Head of caudate nucleus (tissue), 42 donors: ENCODE data around the gene CEBPZOS.
"Not testable (repeated sequence)": the region's sequence is repeated elsewhere in the genome, so short reads cannot be mapped to it uniquely, and the experiment has no call there.

Experiments used
- DNase-seq, 42 donors: peaks; one replicate each; pipeline versions ENCODE4 v3.0.0 to v3.0.0-alpha.2; 2020 to 2021; ENCODE audit warnings: mixed read lengths in 7 of 42
- intact Hi-C: fragments of 100-400 bp; cut with DNase I; formaldehyde crosslinking; loops from one replicate; pipeline ENCODE4 v1.15.0; 2022

CEBPZOS gene

DNA sequence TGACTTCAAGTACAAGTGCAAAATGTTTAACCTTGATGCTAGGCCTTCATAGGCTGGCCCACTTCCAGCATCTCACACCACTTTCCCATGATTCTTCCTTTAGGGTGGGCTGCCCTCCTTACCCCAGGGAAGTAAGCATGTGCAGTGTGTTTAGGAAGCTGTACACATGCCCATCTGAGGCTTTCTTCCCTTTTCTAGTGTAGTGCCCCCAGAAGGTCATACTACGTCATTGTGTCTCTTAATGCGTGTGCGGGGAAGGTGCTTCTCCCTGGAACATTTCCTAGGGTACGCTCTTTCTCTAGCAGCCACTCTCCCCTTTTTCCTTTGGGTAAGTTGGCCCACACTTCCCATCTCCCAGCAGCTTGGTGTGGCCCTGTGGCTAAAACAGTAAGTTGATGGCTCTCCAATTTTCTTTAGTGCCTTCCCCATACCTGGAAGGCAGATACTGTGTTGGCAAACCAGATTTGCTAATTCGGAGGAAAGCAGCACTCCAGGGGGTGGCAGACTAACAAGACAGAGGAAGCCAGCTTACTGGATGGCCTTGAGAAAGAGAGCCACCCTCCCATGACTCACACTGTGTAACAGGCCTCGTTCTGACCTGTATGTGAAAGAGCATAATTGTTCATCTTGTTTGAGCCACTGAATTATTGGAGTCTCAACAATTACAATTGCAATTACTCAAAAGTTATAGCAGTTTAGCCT is 6.7 kb upstream of the CEBPZOS start:
- DNase-seq: peak in 6 of 42 donors; percentile 7 to 43 (median 25)
- intact Hi-C loops: no loop called here

DNA sequence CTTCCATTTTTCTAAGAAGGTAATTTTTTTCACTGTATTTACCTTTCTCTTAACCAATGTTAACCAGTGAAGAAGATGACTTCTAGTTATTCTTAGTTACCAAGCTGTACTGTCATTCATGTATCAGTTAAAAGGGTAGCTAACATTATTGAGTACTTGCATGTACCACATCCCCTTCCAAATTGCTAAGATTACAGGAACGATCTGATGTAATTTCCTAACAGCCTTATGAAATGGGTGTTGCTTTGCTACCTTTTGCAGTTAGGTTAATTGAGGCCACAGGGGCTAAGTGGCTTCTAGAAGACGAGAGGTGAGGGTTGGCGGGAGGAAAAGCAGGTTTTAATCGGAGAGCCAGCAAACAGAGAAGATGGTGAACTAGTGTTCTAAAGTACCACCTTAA is 6.0 kb upstream of the CEBPZOS start:
- intact Hi-C loops: no loop called here

DNA sequence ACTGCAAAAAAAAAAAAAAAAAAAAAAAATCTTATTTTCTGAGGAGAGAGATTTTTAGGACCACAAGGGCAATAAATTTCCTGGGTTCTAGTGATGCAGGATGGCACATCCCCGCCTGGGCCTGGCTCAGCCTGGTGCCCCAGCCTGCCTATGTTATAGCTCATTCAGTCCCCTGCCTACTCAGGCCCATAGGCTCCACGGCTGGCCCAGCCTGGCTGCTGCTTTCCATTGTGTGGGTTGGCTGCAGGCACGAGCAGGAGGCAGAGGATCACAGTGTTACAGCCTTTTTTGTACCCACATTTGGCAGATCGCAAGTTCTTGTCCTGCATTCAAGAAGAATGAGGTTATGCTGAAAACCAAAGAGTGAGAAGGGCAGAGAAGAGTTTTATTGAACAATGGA is 5.0 kb upstream of the CEBPZOS start:
- intact Hi-C loops: no loop called here
- DNase-seq: no peak

More for the DNA sequence above, 6.0 kb upstream of the CEBPZOS start:
- DNase-seq: no peak

DNA sequence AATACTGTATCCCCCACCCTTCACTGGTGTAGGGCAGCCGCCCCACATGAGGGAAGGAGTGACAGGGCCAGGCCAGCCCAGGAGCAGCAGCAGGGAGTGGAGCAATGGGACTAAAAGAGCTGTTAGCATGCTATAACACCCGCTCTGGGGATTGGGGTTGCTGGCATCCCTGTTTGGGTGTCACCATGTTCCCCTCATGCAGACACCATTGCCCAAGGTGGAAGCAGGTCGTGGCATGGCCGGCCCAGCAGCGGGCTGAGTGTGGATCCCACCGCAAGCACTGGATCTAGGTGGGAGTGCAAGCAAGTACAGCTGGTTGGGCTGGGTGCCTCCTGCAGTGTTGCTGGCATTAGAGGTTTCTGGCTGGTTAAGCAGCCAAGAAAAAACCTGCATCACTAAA is 4.5 kb upstream of the CEBPZOS start:
- intact Hi-C loops: no loop called here
- no peak for DNase-seq

DNA sequence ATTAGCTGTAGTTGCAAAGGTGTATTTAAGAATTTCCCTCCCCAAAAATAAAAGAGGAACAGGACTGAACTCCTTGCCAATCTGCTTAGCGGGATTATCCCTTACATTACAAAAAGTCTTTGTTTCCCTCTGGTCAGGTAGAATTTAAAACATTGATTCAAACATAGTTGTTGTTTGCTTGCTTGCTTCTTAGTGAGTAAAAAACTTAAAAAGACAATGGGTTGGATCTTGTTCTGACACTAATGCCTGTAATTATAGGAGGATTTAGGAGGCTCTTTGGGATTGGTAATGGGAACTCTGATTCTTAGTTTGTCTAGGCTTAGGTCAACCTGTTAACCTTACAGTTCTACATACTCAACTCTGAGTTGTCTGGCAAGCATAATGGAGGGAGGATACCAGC is 3.7 kb upstream of the CEBPZOS start:
- intact Hi-C loops: no loop called here
- DNase-seq: no peak

DNA sequence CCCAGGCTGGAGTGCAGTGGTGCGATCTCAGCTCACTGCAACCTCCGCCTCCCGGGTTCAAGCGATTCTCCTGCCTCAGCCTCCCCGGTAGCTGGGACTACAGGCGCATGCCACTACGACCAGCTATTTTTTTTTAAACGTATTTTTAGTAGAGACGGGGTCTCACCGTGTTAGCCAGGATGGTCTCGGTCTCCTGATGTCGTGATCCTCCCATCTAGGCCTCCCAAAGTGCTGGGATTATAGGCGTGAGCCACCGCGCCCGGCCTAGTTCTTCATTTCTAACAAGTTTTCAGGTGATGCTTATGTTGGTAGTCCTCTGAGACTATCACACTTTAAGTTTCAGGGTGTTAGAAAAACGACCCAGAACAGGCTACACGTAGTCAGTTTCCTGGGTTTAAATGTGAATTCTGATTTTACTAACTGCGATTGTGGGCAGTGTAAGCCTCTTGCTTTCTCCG is 405 bp upstream of the CEBPZOS start:
- intact Hi-C loops: not testable (repeated sequence)
- DNase-seq: peak in 1 of 42 donors; percentile 13

DNA sequence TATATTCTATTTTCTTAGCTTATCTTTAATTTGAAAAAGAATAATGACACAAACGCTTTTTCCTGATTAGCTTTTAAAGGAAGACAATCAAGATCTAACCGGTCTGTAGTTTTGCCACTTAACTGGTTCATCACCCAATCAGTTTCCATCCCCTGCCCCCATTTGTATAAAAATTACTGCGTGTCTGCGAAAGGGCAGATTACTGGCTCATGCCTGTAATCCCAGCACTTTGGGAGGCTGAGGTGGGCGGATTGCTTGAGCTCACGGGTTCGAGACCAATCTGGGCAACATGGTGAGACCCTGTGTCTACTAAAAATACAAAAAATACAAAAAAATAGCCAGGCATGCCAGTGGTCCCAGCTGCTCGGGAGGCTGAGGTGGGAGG is 2.4 kb downstream of the CEBPZOS start:
- DNase-seq: no peak
- intact Hi-C loops: no loop called here

DNA sequence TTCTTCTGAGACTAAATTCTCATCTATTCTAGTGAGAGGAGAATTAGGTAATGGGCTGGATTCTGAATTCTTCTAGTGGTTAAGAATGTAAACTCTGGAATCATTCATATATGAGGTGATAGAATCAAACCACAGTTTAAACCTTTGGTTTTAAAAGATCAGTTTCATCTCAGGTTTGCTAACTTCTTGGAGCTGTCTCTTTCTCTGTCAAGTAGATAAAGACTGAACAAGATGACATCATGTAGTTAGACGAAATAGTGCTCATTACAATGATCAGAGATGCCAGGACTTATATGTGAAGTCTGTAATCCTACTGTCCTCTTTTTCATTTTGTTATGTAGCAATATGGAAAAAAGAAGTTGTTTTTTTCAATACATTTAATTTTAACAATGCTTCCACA is 4.9 kb downstream of the CEBPZOS start:
- no peak for DNase-seq

DNA sequence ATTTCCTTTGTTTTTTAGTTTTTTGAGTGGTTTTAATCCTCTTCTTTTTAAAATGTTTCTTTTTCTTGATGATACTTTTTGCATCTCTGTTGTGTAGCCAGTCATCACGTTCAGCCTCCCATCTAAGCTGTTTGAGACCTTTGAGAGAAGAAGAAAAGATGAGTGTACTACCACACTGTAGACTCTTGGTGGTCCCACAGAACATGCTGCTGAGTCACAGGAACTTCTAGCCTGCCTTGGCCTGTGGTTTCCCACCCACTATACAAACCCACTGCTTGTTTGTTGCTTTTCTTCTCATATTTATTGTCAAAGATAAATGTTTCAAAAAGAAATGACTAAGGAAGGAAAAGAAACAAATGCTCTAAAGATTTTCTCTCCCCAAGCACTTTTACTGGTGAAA is 5.5 kb downstream of the CEBPZOS start:
- no peak for DNase-seq
- intact Hi-C loops: no loop called here

More for the DNA sequence above, 4.9 kb downstream of the CEBPZOS start:
- intact Hi-C loops: no loop called here

DNA sequence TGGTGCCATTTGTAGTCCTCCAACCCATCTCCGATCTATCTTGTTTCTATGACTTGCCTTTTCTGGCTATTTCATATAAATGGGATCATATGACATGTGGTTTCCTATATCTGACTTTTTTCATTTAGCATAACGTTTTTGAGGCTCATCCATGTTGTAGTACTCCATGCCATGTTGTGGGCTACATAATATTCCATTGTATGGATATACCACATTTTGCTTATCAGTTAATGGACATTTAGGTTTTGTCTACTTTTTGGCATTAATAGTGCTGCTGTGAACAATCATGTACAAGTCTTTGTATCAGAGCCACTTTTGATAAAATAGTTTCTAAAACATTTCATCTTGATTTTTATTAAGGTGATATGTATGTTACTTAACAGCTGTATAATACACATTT is 7.4 kb downstream of the CEBPZOS start:
- intact Hi-C loops: no loop called here
- DNase-seq: no peak

DNA sequence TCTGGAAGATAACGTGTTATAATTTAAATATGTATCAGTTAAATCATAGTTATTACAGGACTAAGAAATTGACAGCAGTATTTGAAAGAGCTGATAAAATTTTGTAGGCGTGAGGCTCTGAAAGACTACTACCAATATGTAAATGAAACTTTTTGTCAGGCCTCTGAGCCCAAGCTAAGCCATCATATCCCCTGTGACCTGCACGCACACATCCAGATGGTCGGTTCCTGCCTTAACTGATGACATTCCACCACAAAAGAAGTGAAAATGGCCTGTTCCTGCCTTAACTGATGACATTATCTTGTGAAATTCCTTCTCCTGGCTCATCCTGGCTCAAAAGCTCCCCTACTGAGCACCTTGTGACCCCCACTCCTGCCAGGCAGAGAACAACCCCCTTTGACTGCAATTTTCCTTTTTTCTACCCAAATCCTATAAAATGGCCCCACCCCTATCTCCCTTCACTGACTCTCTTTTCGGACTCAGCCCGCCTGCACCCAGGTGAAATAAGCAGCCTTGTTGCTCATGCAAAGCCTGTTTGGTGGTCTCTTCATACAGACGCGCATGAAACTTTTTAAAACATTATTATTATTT is 8.9 kb downstream of the CEBPZOS start:
- intact Hi-C loops, DNase-seq: not testable (repeated sequence)

DNA sequence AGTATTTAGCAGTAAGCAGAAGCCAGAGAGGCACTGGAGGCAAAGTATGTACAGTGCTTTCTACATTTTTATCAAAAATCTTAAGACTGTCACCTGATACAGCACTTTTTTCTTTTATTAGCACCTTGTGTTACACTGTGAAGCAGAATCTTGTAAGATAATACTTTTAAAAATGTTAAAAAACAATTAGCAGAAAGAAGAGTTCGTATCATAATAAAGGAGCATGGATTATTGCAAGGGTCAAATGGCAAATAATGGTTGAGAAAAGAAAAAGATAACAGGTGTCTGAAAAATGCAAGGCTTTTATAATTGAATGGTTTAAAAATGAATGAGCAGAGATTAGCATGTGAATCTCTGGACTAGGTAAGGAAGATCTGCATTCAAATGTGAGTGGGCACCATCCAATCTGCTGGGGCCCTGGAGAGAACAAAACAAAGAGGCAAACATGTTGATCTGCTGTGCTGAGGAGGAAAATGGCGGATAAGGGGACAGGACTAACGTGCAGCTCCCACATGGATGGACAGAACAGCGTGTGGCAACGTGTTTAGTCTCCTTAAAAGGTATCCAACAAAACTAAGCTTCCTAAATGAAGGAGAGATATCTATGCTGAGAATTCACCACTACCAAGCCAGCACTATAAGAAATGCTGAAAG is 9.5 kb downstream of the CEBPZOS start:
- intact Hi-C loops: no loop called here
- DNase-seq: no peak

DNA sequence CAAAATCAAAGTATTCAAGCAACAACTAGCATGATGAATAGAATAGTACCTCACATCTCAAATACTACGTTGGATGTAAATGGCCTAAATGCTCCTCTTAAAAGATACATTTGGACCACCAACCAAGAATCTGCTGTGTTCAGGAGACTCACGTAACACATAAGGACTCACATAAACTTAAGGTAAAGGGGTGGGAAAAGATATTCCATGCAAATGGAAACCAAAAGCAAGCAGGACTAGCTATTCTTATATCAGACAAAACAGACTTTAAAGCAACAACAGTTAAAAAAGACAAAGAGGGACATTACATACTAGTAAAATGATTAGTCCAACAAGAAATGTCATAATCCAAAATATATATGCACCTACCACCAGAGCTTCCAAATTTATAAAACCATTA is 10.5 kb downstream of the CEBPZOS start:
- DNase-seq, intact Hi-C loops: not testable (repeated sequence)

DNA sequence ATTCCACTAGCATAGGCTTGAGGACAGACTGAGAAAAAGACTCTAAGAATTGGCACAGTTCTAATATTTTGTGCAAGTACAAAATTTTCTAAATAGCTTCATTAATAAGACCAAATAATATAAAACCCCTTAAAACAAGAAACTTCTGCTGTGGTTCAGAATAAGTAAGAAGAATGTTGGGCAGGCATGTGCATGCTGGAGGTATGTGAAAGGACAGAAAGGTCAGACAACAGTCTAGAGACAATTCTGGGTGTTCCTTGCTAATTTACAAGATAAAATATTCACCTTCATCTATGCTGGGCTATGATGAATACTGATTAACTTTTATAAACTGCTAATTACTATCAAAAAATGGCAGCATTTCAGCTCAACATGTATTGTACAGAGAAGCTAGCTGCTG is 14.9 kb downstream of the CEBPZOS start:
- no peak for DNase-seq
- intact Hi-C loops: no loop called here

DNA sequence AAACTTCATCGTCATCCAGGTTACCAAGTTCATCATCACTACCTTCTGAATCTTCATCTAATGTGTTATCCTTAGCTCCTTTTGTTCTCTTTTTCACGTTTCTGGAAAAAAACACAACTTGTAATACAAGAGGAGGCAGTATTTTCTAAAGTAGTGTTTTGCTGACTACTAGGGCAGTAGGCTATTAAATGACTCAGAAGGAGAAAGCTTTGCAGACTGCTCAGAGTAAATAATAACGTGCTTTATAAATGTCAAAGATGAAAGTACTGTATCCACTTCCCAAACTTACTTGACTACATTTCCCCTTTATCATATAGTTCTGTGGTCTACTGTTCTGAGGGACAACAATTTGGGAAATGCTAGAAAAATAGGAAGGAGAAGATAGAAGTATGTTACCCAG is 15.6 kb downstream of the CEBPZOS start:
- no peak for DNase-seq
- intact Hi-C loops: no loop called here

DNA sequence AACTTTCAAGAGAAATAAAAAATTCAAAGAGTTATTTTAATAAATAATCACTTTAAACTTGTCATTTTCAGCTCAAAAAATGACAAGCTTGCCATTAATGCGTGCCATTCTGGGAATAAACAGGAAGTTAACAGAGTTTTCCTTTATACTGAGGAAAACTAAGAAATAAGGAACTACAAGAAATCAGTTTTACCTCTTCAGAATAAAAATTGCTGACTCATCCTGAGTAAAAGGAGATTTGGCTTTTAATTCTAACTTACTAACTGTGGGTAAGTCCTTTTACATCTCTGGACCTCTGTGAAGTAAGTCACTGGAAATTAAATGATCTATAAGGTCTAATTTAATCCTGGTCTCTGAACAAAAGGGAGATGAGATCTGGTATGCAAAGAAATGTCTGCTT is 19.0 kb downstream of the CEBPZOS start:
- DNase-seq: no peak
- intact Hi-C loops: no loop called here

DNA sequence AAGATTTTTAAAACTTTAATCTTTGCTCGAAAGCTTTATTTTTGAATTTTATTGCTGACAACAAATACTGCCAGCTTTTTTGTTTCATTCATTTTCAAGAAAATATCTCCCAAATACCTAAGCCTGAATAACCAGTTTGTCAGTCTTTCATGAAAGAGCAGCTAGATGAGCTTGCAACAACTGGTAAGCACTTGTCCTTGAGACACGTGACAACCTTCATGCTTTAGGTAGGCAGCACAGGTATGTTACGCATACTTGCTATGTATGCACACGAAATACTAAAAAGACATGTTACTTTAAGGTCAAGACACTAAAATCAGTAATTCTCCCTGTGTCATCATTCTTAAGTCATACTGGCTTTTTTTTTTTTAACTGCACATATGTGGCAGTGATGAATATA is 22.8 kb downstream of the CEBPZOS start:
- intact Hi-C loops: no loop called here
- no peak for DNase-seq

DNA sequence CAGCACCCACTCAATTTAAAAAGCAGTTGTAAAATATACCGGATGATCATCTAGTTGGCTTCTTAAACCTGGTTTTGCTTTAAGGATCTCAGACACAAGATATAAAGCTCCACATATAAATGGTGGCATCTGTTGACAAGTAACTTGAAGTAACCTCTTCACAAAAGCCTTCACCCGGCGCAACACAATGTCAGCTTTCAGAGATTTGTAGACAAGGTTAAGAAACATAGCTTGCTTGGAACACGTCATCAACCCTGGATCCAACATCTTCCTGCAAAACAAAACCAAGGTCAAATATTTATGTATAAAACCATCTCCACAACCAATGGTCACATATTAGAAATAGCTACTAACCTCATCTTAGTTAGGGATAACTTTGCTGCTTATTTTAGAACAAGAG is 26.8 kb downstream of the CEBPZOS start:
- DNase-seq: no peak
- intact Hi-C loops: no loop called here

DNA sequence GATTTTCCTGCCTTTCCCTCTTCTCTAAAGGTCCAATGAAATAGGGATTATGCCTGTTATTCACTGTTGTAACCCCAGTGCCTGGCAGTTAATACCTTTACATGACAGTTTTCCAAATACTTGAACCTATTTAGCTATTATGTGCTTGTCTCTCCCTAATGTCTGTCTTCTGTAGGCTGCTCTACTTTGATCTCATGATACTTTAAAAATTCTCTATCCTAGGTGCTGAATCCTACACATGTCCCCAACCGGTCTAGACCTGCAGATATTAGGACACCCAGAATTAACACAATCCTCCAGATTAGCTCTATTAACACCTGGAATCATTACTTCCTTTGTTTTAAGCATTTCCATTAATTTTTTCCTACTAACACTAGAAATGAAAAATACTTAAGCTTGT is 27.8 kb downstream of the CEBPZOS start:
- no peak for DNase-seq
- intact Hi-C loops: no loop called here

DNA sequence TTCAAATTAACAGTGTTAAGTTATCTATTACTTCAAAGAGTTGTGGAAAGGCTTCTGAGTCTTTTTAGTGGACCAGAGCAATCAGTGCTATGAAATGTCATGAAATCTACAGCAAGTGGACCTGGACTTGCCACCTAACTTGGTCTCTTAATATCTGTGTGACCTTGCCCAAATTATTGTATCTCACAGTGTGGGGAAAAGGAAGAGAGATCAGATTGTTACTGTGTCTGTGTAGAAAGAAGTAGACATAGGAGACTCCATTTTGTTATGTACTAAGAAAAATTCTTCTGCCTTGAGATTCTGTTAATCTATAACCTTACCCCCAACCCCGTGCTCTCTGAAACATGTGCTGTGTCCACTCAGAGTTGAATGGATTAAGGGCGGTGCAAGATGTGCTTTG is 28.8 kb downstream of the CEBPZOS start:
- intact Hi-C loops, DNase-seq: not testable (repeated sequence)

DNA sequence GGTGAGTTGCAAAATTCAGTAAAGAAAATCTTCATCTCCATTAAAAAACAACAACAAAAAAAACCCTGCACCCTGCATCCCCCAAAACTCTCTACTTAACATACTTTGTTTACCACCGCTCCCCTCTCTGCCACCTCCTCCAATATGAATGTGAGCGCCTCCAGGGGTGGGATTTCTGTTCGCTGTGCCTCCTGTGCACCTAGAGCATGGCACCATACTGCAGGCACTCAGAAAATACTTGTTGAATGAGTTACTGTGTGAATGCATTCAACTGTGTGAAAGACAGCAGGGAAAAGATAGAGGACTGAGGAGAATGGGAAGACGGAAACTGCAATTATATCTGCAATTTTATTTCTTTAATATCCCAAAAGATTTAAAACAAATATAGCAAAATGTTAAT is 30.6 kb downstream of the CEBPZOS start:
- intact Hi-C loops: no loop called here
- no peak for DNase-seq
